ENCODE data around the gene LMO3. TPM values are rescaled to one million over a fixed set of nuclear protein-coding genes. Genes with fewer than 3 reads are reported as not detected.

LMO3 gene
- 492 TPM for total RNA-seq

GRCh38 chr12:16606117-16606200 lies at the start of gene LMO3:
Gene LMO3, minus strand, starts transcription at chr12:16606162. Its CDS starts 5,302 bp downstream, at chr12:16600860.

